Glutamatergic neuron (in vitro differentiated cells): Measurements from ENCODE around the gene PIM1. TPM values are rescaled to one million over a fixed set of nuclear protein-coding genes. Genes with fewer than 3 reads are reported as not detected.

ENCODE experiments used
- DNase-seq: peaks from one replicate; pipeline ENCODE4 v3.0.0; 2022
- H3K27ac Mint-ChIP-seq: one replicate; pipeline ENCODE4 v1.8.0; 2020; ENCODE audit warnings: mild to moderate bottlenecking, mixed read lengths, inconsistent platforms; ENCODE audit not compliant: unreplicated experiment
- H3K27me3 Mint-ChIP-seq: one replicate; pipeline ENCODE4 v1.8.0; 2020; ENCODE audit warnings: mild to moderate bottlenecking, moderate library complexity, mixed read lengths, inconsistent platforms; ENCODE audit not compliant: unreplicated experiment
- H3K36me3 Mint-ChIP-seq: one replicate; pipeline ENCODE4 v1.8.0; 2020; ENCODE audit warnings: mild to moderate bottlenecking, mixed read lengths, inconsistent platforms; ENCODE audit not compliant: unreplicated experiment
- H3K4me1 Mint-ChIP-seq: one replicate; pipeline ENCODE4 v1.8.0; 2020; ENCODE audit warnings: mild to moderate bottlenecking, low read depth, mixed read lengths, inconsistent platforms; ENCODE audit not compliant: unreplicated experiment
- H3K4me3 Mint-ChIP-seq: one replicate; pipeline ENCODE4 v1.8.0; 2020; ENCODE audit warnings: mild to moderate bottlenecking, mixed read lengths, inconsistent platforms; ENCODE audit not compliant: unreplicated experiment
- H3K9me3 Mint-ChIP-seq: one replicate; pipeline ENCODE4 v1.8.0; 2020; ENCODE audit warnings: mild to moderate bottlenecking, moderate library complexity, mixed read lengths, inconsistent platforms; ENCODE audit not compliant: unreplicated experiment
- CTCF ChIP-seq: fragments of 200-600 bp; sonication (generic); IDR thresholded peaks from one replicate; pipeline ENCODE4 v1.5.0; 2021; ENCODE audit not compliant: partially characterized antibody, unreplicated experiment
- total RNA-seq: library from RNA; stranded (reverse); fragmentation: NEBNext Ultra II Directional; extraction: Animal tissue kit (Norgen Biotek cat#: 25700); gene quantifications from one replicate; pipeline ENCODE4 v1.2.1, GENCODE V29; 2021; ENCODE audit not compliant: unreplicated experiment

PIM1 gene
- total RNA-seq, 1 donor from 2014 or later, result 22.7 TPM

DNA sequence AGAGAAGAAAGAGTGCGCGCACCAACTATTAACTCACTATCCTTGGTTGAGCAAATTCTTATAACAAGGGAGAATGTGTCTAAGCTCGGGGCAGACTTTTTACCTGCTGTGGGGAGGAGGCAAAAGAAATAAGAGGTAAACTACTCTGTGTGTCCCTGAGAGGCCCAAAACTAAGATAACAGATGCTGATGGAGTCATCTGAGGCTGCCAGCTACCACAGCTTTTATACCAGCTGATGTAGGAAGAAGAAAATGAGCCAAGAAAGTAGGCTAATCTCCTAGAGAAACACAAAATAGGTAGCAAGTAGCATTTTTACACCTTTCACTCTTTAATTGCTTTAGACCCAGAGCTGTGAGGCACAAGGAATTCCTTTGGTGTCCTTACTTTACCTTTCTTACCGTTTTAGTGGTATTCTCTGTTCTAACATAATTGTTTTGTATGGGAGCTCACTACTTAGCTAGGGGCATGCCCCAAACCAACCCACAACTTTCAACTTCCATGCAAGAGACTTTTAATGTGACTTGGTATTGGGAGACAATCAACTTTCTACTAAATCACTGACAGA lies 27.8 kb upstream of the PIM1 start:
- Mint-ChIP-seq H3K9me3 (no peaks in the 10 kb centered on the region), H3K4me1 (peaks cover 34% of the 10 kb centered on the region), H3K27ac (peak overlapping the region; percentile 46), H3K36me3 (no peaks in the 10 kb centered on the region), H3K4me3 (peak overlapping the region; percentile 71), H3K27me3 (no peaks in the 10 kb centered on the region)
- DNase-seq, result no peak
- no peak for TF ChIP-seq CTCF

GRCh38 chr6:37143585-37143984 lies 26.4 kb upstream of the PIM1 start:
- Mint-ChIP-seq H3K4me1 (peaks cover 23% of the 10 kb centered on the region), H3K27me3 (no peaks in the 10 kb centered on the region), H3K36me3 (no peaks in the 10 kb centered on the region), H3K9me3 (no peaks in the 10 kb centered on the region), H3K27ac (peak overlapping the region; percentile 96), H3K4me3 (no peak overlapping the region)
- no peak for DNase-seq
- TF ChIP-seq CTCF, result no peak

DNA sequence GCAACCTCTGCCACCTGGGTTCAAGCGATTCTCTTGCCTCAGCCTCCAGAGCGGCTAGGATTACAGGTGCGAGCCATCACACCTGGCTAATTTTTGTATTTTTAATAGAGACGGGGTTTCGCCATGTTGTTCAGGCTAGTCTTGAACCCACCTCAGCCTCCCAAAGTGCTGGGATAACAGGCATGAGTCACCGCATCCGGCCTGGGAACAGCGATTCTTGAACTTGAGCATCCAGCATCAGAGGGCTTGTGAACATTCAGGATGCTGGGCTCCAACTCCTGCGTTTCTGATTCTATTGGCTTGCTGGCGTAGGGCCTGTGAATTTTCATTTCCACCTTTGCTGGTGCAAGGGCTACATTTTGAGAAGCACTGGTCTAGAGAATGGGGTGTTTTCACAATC lies 24.5 kb upstream of the PIM1 start:
- DNase-seq, result no peak
- H3K27ac Mint-ChIP-seq, result peak overlapping the region; percentile 66
- TF ChIP-seq CTCF, result no peak
- H3K27me3 Mint-ChIP-seq, result no peaks in the 10 kb centered on the region
- no peaks in the 10 kb centered on the region for H3K36me3 Mint-ChIP-seq
- H3K4me3 Mint-ChIP-seq, result no peak overlapping the region
- peaks cover 23% of the 10 kb centered on the region for H3K4me1 Mint-ChIP-seq
- no peaks in the 10 kb centered on the region for H3K9me3 Mint-ChIP-seq

- Mint-ChIP-seq H3K27me3 (no peaks in the 10 kb centered on the region), H3K4me3 (no peak overlapping the region), H3K4me1 (peaks cover 15% of the 10 kb centered on the region), H3K27ac (no peak overlapping the region), H3K36me3 (no peaks in the 10 kb centered on the region), H3K9me3 (no peaks in the 10 kb centered on the region)
- no peak for TF ChIP-seq CTCF
- no peak for DNase-seq
These were observed 23.2 kb upstream of the PIM1 start for GRCh38 chr6:37146735-37147157.

- DNase-seq, result no peak
- Mint-ChIP-seq H3K27ac (no peak overlapping the region), H3K4me1 (peaks cover under 1% of the 10 kb centered on the region), H3K36me3 (no peaks in the 10 kb centered on the region), H3K4me3 (no peak overlapping the region), H3K9me3 (peaks cover 1% of the 10 kb centered on the region), H3K27me3 (no peaks in the 10 kb centered on the region)
- TF ChIP-seq CTCF, result no peak
These were observed 20.2 kb upstream of the PIM1 start for GRCh38 chr6:37149745-37150144.
